ENCODE data around the gene MPP3.
"Not testable (repeated sequence)": the region's sequence is repeated elsewhere in the genome, so short reads cannot be mapped to it uniquely, and the experiment has no call there.

MPP3 gene, protein sequence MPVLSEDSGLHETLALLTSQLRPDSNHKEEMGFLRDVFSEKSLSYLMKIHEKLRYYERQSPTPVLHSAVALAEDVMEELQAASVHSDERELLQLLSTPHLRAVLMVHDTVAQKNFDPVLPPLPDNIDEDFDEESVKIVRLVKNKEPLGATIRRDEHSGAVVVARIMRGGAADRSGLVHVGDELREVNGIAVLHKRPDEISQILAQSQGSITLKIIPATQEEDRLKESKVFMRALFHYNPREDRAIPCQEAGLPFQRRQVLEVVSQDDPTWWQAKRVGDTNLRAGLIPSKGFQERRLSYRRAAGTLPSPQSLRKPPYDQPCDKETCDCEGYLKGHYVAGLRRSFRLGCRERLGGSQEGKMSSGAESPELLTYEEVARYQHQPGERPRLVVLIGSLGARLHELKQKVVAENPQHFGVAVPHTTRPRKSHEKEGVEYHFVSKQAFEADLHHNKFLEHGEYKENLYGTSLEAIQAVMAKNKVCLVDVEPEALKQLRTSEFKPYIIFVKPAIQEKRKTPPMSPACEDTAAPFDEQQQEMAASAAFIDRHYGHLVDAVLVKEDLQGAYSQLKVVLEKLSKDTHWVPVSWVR

DNA sequence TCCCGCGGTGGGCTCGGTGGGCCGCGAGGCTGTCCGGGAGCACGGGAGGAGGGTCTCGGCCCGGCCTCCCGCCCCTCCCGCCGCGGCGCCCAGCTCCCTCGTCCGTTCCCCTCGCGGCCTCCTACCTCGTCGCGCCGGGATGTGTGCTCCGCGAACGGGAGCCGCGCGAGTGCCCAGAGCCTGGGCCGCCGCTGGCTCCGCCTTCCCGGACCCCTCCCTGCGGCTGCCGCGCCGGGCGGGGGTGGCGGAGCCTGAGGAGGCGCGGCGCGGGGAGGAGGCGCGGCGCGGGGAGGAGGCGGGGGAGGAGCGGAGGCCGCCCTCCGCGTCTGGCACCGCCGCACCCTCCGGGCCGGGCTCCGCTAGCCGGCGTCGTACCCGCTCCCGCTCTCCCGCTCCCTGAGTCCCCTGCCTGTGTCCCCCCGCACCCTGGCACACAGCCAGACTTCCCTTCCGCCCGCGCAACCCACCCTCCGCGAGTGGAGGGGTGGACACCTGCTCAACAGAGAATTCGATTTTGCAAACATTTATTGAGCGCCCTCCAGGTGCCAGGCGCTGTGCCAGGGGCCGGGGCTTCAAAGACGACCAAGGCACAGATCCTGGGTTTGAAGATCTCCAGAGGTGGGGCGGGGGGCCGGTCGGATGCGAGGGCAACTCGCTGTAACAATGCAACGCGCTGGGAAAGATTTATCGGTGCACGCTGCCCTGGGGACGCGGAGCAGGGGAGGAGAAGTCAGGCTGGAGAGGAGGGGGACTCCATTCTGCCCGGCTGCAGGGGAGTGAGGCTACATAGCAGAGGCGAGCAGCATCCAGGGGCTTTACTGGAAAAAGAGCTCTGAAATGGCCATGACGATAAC lies at the start of gene MPP3:
MPP3 (minus strand) TSS at position 171 of the 854 bp plus-strand sequence. CDS start 1,240 bp downstream, outside the sequence.
- peak; percentile 80 for DNase-seq

DNA sequence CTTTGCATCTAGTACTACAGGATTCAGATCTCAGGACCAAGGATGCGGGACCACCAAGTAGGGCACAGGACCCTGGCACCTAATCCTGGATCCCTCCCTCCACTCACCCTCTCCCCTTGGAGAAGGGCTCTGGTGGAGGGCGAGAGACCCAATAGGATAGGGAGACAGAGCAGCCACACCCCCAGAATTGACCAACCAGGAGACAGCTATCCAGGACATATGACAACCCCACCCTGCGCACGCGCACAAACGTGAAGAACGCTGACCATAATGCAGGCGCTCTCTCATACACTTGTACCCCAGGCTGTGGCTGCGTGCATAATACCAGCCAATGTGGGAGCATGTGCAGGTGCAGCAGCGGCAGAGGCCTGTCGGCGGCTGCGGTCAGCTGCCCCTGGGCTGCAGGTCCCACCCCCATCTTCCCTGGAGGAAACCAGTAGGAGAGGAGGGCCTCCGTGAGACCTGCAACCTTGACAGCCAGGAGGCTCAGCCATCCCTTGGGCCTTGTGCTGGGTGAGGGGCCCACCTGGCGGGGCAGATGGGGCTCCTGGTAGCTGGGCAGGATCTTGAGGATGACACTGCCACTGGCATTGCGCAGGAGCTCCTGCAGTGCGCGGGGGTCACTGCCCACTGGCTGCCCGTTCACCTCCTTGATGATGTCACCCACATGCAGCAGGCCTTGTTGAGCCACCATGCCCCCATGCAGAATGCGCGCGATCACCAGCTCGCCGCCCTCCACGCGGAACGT lies 49.0 kb upstream of the MPP3 start:
- no peak for DNase-seq

DNA sequence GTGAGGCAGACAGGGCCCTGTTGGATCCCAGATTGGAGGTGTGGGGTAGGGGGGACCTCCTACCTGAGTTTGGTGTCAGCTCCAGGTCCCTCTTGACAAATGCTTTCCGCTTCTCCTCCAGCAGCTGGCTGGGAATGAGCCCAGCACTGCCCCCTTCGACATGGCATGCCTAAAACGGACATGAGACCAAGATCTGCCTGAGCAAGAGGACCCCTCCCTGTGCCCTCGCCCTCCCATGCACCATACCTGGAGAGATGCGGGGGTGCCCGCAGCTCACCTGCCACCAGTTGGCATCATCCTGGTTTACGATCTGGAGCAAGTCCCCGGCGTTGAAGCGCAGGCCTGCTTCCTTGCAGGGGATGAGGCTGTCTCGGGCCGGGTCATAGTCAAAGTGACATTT lies 48.2 kb upstream of the MPP3 start:
- no peak for DNase-seq

DNA sequence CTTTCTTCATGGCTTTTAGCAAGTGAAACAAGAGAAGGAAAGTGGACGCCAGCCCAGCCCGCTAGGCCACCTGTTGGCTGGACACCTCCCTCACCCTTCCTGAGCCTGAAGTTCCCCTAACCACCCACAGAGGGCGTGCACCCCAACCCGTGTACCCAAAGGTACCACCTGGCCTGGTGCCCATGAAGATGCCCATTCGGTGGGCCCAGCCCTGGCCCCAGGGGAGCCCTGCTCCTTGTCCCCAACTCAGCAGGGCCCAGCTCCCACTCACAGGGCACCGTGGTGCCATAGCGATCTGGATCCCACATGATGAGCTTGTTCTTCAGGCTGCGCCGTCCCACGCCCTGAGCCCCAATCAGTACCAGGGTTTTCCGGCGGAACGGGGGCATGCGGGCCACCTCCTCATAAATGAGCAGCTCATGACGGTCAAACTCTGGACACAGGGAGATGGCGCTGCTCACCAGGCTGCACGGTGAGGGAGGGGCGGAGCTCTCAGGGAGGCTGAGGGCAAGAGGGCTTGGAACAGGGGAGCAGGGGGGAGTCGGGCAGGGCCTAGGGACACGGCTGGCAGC lies 47.6 kb upstream of the MPP3 start:
- DNase-seq = peak; percentile 35

DNA sequence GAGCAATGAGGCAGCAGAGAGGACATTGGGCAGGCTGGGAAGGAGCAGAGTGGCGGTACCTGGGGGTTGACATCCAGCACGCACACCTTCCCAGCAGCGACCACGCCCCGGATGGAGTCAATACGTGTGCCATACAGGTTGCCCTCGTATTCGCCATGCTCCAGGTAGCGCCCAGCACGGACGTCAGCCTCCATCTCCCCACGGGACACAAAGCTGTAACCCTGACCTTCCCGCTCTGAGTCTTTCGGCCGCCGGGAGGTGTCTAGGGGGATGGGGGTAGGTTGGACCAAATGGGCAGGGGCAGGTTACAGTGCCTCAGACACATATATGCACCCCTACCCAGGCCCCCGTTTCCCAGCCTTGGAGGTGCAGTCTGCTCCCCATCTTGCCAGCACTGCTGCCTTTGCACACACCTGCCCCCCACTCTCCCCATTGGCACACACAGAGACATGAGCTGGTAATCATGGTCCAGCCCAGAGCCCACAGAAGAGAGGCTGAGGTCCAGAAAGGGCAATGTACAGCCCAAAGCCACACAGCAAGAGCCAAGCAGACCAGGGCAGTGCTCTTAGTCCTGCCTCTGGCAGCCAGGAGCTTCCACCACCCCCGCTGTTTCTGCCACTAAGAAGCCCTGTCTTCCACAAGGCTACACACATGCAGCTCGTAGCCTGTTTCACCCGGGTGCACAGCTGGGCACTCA lies 46.9 kb upstream of the MPP3 start:
- DNase-seq = no peak

DNA sequence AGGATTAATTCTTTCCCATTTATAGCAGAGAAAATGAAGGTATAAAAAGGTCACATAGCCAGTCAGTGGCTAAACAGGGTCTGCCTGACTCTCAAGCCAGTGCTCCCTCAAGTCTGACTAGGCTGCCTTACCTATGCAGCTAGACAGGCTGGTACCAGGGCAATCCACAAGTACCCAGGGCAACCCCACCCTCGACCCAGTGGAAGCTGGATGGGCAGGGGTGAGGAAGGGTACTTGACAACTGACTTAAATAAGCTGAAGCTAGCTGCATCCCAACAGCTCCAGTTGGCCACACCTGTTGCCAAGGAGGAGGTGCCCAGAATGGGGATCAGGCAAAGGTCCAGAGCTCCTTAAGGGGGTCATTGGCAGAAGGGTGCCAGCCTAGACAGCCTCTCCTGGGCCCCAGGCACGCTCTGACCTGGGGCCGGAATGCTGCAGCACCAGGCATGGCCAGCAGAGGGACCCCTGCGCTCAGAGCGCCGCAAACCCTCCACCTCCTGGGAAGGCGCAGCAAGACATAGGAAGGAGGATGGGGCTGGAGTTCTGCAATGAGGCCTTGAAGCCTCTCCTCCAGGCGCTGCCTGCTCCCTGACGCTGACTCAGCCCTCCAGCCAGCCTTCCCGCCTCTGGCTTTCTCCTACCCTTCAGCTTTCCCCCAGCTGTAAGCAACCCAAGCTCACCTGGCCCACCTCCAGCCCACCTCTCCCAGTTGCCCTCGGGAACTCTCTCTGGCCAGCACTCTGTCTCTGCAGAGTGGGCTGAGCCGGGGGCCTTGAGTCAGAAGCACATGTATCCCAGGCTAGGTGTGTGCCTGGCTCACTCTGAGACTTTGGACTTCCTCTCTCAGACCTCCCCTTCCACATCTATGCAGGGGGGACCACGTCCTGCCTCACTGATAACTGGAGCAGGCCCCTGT lies 45.6 kb upstream of the MPP3 start:
- peak; percentile 50 for DNase-seq

GRCh38 chr17:43877451-43878155 lies 44.7 kb upstream of the MPP3 start:
- DNase-seq = no peak

DNA sequence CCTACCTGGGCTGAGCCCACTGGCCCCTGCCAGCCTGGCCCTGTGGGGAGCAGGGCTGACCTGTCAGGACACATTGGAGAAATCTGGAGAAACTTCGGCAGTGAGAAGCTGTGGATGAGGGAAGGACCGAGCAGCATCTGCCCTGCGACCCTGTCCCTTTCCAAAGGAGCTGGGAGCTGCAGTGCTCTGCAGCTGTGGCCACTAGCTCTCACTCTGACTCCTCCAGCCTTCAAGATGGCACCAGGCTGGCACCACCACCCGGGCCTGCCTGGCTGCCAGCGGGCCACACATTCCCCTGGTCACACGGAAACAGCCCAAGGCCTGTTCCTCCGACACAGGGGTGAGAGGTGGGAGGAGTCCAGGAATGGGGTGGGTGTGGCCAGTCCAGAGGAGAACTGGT lies 44.1 kb upstream of the MPP3 start:
- no peak for DNase-seq

DNA sequence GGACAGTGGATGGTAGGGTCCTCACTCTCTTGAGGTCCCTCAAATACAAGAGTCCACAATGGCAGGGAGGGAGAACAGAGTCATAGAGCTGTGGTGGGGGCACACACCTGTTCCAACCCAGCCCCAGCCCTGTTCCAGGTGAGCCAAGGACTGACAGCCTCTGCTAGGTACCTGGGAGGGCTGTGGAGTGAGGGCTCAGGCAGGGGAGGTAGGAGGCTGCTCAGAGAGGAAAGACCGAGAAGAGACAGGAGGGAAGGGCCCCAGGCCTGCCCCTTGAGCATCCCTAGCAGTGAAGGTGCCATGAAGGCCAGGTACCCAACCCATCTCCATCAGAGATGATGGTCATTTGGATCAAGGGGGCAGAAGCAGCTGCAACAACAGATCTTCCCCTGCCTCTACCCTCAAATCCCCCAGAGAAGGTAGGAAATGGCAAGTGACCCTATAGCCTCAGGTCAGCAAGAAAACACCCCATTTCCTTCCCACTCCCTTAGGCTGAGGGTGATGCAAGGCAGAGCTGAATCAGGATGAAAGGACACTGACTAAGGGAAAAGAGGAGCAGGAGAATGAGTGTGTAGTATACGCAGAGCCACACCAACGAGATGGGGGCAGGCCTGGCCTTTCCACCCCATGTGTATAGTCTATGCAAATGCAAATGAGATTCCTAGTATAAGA lies 42.7 kb upstream of the MPP3 start:
- DNase-seq = no peak

- no peak for DNase-seq
Observed at GRCh38 chr17:43874293-43874692, 41.3 kb upstream of the MPP3 start.

- no peak for DNase-seq
Observed at GRCh38 chr17:43873815-43874214, 40.9 kb upstream of the MPP3 start.

DNA sequence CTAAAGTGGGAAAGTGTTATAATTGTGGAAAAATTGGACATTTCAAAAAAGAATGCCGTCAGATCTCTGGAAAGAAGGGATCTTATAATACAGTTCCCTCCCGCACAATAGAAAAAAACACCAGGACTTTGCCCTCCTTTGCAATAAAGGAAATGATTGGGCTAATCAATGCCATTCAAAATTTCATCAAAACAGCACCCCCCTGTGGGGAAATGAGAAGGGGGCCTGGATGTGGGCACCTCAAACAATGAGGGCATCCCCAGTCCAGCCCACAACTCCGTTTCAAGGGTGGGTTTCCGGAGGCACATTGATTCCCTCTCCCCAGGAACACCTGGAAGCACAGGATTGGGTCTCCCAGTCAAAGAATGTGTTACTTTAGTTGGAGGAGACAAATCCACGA lies 40.1 kb upstream of the MPP3 start:
- no peak for DNase-seq

DNA sequence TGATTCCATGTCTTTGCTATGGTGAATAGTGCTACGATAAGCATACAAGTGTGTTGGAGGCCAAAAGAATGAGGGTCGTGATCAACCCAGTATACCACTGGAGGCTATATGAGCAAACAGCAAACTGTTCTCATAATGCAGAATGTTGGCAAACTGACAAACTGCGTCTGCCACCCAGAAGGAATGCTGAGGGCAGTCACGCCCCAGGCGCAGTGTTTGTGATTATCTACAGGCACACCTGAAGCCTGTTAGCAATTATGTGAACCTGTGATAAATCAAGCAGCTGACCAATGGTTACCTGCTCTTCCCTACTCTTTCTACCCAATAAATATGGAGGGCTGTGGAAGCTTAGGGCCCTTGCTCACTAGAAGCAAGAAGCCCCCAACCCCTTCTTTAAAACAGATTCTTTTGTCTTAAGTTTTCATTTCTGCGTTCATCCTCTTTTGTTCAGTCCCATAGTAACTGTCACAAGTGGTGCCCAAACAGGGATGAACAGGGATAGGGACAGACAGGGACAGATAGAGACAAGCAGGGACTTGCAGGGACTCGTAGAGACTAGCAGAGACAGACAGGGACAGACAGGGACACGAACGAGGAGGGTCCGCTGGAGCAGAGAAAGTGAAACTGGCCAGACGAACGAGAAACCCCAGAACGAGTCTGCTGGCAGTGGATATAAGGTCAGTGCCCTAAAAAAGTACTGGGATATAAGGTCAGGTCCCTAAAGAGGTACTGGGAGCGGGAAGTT lies 39.2 kb upstream of the MPP3 start:
- DNase-seq = peak; percentile 49

DNA sequence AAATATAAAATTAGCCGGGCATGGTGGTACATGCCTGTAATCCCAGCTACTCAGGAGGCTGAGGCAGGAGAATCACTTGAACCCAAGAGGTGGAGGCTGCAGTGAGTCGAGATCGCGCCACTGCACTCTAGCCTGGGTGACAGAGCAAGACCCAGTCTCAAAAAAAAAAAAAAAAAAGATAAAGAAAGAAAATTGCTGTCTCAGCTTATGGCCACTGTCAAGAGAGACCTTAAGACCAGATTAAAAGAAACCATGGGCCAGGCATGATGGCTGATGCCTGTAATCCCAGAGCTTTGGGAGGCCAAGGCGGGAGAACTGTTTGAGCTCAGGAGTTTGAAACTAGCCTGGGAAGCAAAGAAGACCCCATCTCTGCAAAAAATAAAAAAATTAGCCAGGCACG lies 36.1 kb upstream of the MPP3 start:
- not testable (repeated sequence) for DNase-seq

DNA sequence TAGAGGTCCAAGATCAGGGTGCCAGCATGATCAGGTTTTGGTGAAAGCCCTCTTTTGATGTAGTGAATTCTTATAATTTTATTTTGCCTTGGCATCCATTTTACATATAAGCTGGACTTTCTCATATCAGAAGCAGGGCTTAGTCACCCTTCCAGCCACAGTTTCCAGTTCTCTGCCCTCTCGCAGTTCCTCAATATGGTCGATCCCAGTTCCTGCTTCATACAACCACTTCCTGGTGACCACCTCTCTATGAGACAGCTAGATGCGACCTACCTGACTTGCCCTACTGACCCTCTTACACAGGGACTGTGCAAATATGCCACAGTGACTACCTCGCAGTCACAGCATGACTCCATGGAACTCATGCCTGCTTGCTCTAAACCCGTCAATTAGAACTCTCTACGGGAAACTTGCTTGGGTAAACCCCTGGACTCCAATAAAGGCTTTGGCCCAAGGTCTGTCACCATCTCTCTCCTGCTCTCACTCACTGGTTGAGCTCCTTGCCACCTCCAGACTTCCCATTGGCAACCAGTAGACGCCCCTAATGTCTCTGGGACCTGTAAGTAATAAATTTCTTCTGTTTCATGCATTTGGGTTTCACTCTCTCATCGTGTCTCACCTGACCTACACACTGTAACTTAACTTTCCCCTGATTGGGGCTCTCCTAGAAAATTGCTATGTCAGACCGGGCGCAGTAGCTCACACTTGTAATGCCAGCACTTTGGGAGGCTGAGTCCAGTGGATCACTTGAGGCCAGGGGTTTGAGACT lies 35.5 kb upstream of the MPP3 start:
- no peak for DNase-seq

- DNase-seq = no peak
Observed at GRCh38 chr17:43864161-43864984, 31.4 kb upstream of the MPP3 start.

DNA sequence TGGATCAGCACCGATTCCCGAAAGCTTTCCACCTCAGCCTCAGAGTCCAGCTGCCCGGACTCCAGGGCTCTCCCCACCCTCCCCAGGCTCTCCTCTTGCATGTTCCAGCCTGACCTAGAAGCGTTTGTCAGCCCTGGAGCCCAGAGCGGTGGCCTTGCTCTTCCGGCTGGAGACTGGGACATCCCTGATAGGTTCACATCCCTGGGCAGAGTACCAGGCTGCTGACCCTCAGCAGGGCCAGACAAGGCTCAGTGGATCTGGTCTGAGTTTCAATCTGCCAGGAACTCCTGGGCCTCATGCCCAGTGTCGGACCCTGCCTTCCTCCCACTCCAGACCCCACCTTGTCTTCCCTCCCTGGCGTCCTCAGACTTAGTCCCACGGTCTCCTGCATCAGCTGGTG lies 29.0 kb upstream of the MPP3 start:
- DNase-seq = no peak

Measured in NCI-H146 (cell line).